ENCODE data around the gene C1QTNF4. TPM values are rescaled to one million over a fixed set of nuclear protein-coding genes. Genes with fewer than 3 reads are reported as not detected.
"Not testable (repeated sequence)": the region's sequence is repeated elsewhere in the genome, so short reads cannot be mapped to it uniquely, and the experiment has no call there.

Gene C1QTNF4
- polyA plus RNA-seq (ENCODE audit: insufficient read length), result 11.6 TPM

GRCh38 chr11:47593934-47594855, at the start of gene C1QTNF4:
C1QTNF4 (minus strand) TSS chr11:47594411; CDS start chr11:47590810, 3,601 bp downstream.
- no peak for DNase-seq

DNA sequence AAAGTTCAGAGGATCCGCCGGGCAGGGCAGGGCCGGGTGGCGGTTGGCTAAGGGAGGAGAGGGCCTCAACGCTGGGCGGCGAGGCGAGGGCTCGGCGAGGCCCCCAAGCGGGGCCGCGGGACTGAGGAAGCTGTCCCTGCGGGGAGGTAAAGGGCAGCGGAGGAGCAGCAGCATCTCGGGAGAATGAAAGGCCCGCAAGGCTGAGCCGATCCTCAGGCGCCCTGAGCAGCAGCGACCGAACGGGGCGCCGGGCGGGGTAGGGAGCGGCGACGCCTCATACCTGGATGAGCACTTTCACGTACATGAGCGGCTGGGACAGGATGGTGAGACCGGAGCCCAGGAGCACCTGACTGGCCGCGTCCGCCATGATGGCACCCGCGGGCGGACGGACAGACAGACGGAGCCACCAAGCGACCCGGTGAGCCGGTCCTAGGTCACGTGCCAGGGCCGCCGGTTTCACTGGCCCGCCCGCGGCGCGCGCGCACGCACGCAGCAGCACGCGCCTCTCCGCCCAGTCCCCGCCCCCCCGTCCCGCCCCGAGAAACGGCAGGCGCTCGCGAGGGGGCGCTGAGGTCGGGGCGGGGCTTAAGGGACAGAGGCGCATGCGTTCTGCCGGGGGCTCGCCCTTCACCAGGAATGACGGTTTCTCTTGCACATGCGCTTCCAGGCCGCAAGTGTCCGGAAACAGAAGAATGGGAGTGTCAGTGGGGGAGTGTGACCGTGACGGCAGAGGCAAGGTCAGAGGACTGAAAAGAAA, 48.1 kb upstream of the C1QTNF4 start, which contains the start of gene MTCH2:
MTCH2 (minus strand) TSS at position 461 of the 757 bp plus-strand sequence; CDS start at position 367, 94 bp downstream.
- DNase-seq, result peak; percentile 99

- DNase-seq, result no peak
Observed at GRCh38 chr11:47641600-47642098, 47.4 kb upstream of the C1QTNF4 start.

GRCh38 chr11:47640506-47640905, 46.3 kb upstream of the C1QTNF4 start:
- not testable (repeated sequence) for DNase-seq

DNA sequence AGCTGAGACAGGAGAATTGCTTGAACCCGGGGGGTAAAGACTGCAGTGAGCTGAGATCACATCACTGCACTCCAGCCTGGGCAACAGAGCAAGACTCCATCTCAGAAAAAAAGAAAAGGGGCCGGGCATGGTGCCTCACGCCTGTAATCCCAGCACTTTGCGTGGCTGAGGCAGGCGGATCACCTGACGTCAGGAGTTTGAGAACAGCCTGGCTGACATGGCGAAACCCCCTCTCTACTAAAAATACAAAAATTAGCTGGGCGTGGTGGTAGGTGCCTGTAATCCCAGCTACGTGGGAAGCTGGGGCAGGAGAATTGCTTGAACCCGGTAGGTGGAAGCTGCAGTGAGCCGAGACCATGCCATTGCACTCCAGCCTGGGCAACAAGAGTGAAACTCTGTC, 42.1 kb upstream of the C1QTNF4 start:
- DNase-seq, result not testable (repeated sequence)

DNA sequence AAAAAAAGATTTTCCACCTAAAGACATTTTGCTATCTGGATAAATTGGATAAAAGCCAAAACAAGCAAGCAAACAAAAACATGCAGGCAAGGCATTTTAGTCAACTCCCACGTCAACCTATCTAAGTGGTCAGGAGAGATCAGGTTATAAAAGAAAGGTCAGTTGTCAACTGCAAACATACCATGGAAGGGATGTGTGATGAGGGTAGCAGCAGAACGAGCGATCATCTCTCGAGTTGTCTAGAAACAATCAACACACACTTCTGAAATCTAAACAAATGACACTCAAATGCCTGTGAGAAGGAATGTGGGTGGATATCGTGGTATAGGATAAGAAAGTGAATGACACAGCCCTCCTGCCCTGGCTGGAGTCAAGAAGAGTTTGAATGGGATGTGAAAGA, 37.3 kb upstream of the C1QTNF4 start:
- DNase-seq, result no peak

GRCh38 chr11:47628026-47628425, 33.8 kb upstream of the C1QTNF4 start:
- no peak for DNase-seq

- no peak for DNase-seq
Observed at GRCh38 chr11:47626234-47626633, 32.0 kb upstream of the C1QTNF4 start.

- no peak for DNase-seq
Observed at GRCh38 chr11:47620836-47621378, 26.7 kb upstream of the C1QTNF4 start.

- no peak for DNase-seq
Observed at GRCh38 chr11:47617417-47617809, 23.2 kb upstream of the C1QTNF4 start.

GRCh38 chr11:47616726-47617416, 22.7 kb upstream of the C1QTNF4 start:
- peak; percentile 68 for DNase-seq

DNA sequence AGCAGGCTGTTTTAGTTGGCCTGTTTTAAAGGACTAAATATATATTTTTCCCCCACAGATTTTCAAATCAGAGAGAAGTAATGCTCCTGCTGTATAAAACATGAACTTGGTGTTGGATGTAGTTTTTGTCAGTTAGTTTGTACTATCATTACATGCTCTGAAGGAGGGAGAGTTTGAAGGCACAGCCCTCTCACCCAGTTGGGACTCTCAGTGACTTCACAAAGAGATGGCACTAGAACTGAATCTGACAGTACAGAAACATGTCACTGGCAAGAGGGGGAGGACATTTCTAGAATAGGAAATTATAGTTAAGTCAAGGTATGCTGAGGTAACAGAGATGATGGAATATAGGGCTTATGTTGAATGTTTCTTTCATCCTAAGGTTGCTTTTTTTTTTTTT, 21.0 kb upstream of the C1QTNF4 start:
- no peak for DNase-seq

- no peak for DNase-seq
Observed at GRCh38 chr11:47611348-47611794, 17.2 kb upstream of the C1QTNF4 start.

GRCh38 chr11:47609675-47610074, 15.5 kb upstream of the C1QTNF4 start:
- no peak for DNase-seq

GRCh38 chr11:47607380-47607779, 13.2 kb upstream of the C1QTNF4 start:
- DNase-seq, result no peak

- no peak for DNase-seq
Observed at GRCh38 chr11:47606731-47607130, 12.5 kb upstream of the C1QTNF4 start.

DNA sequence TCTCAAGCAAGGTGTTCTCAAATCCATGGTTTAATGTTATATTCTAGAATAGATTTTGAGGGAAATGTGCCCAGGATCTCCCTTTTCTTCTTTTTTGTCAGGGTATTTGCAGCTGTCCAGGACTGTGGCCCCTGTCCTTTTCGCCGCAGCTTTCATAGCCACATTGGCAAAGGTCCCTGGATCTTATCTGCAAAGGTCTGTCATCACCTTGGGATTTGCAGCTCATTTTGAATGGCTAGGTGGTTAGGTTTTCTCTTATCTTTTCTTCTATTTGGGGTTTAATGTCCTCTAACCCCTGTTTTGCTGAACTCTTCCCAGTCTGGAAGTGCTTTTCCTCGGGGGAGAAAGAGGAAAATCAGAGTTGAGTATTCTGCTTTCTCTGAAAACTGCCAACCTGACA, 11.7 kb upstream of the C1QTNF4 start:
- DNase-seq, result no peak

GRCh38 chr11:47603295-47603694, 9.1 kb upstream of the C1QTNF4 start:
- DNase-seq, result no peak

- DNase-seq, result no peak
Observed at GRCh38 chr11:47599902-47600301, 5.7 kb upstream of the C1QTNF4 start.

DNA sequence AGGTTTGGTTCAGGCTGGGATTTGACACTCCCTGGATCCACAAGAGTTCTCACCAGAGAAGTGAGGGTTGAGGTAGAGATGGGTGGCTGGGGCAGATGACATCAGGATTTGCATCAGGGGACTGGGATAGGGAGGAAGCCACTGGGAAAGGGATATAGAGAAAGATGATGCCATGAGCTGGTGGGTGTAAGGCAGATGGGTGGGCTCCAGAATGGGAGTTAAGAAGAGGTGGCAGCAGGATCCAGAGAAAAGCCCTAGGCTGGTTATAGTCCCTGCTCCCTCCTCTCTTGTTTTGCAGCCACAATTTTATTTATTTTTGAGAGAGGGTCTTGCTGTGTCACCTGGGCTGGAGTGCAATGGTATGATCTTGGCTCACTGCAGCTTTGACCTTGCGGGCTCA, 1.8 kb upstream of the C1QTNF4 start:
- DNase-seq, result no peak

DNA sequence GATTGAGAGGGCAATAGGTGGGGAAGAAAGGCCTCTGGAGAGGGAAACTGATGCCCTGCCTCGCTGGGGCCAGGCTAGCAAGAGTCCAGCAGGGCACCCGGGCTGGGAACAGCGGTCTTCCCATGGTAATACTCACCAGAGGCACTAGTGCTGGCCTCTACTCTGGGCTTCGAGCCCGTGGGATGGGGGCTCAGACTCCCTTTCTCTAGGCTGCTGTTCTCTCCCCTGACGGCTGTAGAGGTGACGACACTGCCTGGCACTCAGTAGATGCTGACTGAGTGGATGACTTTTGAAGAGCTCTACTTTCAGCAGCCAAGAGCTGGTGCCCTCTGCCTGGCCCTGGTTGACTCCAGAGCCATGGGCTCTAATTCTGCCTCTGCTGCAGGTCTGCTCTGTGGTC, 818 bp upstream of the C1QTNF4 start:
- DNase-seq, result no peak

DNA sequence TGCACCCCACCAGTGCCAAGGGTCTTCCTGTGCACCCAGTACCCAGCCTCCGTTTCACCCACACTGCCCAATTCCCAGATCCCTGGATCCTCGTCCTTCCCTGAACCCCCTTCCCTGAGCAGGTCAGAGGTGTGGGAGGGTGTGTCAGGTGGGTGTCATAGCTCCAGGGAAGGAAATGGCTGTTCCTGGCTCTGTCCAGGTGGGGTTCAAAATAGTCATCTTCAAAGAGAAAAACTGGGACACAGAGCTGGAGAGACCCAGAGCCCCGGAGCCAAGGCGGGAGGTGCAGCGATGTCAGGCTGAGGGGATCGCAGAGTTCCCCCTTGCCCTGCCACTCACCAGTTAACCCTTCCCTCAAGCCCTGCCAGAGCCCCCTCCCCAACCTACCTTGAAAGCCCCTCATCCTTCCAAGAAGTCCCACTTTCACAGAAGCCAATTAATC, 698 bp downstream of the C1QTNF4 start:
- DNase-seq, result no peak

Measured in hindlimb muscle (tissue), 1 donor.